Measurements from ENCODE around the gene ERLEC1.

ERLEC1 gene

GRCh38 chr2:53780056-53780455, 6.8 kb upstream of the ERLEC1 start:
- Histone ChIP-seq H3K27ac (ENCODE audit: poor library complexity, severe bottlenecking) (no peak overlapping the region), H3K27me3 (ENCODE audit: insufficient read depth, poor library complexity, severe bottlenecking) (no peaks in the 10 kb centered on the region), H3K9me3 (ENCODE audit: severe bottlenecking) (no peaks in the 10 kb centered on the region), H3K4me3 (ENCODE audit: severe bottlenecking) (no peak overlapping the region), H3K36me3 (ENCODE audit: low read depth) (peaks cover 26% of the 10 kb centered on the region), H3K4me1 (ENCODE audit: insufficient read depth, poor library complexity, severe bottlenecking) (peaks cover 9% of the 10 kb centered on the region)
- ATAC-seq (ENCODE audit: low read depth) (no peak), DNase-seq (ENCODE audit: low spot score) (no peak)
- TF ChIP-seq CTCF (IDR thresholded peaks at IDR 0.05; ENCODE audit: poor library complexity, severe bottlenecking), result no peak

GRCh38 chr2:53782676-53783075, 4.2 kb upstream of the ERLEC1 start:
- Histone ChIP-seq H3K4me1 (ENCODE audit: insufficient read depth, poor library complexity, severe bottlenecking) (peaks cover 15% of the 10 kb centered on the region), H3K27ac (ENCODE audit: poor library complexity, severe bottlenecking) (no peak overlapping the region), H3K9me3 (ENCODE audit: severe bottlenecking) (no peaks in the 10 kb centered on the region), H3K4me3 (ENCODE audit: severe bottlenecking) (no peak overlapping the region), H3K27me3 (ENCODE audit: insufficient read depth, poor library complexity, severe bottlenecking) (no peaks in the 10 kb centered on the region), H3K36me3 (ENCODE audit: low read depth) (peaks cover 19% of the 10 kb centered on the region)
- no peak for DNase-seq (ENCODE audit: low spot score)
- no peak for ATAC-seq (ENCODE audit: low read depth)
- TF ChIP-seq CTCF (IDR thresholded peaks at IDR 0.05; ENCODE audit: poor library complexity, severe bottlenecking), result no peak

- Histone ChIP-seq H3K4me3 (ENCODE audit: severe bottlenecking) (no peak overlapping the region), H3K4me1 (ENCODE audit: insufficient read depth, poor library complexity, severe bottlenecking) (peaks cover 15% of the 10 kb centered on the region), H3K27ac (ENCODE audit: poor library complexity, severe bottlenecking) (no peak overlapping the region), H3K36me3 (ENCODE audit: low read depth) (peaks cover 12% of the 10 kb centered on the region), H3K27me3 (ENCODE audit: insufficient read depth, poor library complexity, severe bottlenecking) (no peaks in the 10 kb centered on the region), H3K9me3 (ENCODE audit: severe bottlenecking) (no peaks in the 10 kb centered on the region)
- DNase-seq (ENCODE audit: low spot score) (no peak), ATAC-seq (ENCODE audit: low read depth) (no peak)
- TF ChIP-seq CTCF (IDR thresholded peaks at IDR 0.05; ENCODE audit: poor library complexity, severe bottlenecking), result no peak
Measured at GRCh38 chr2:53784436-53784835, 2.4 kb upstream of the ERLEC1 start.

GRCh38 chr2:53785366-53785765, 1.5 kb upstream of the ERLEC1 start:
- no peak for TF ChIP-seq CTCF (IDR thresholded peaks at IDR 0.05; ENCODE audit: poor library complexity, severe bottlenecking)
- DNase-seq (ENCODE audit: low spot score) (no peak), ATAC-seq (ENCODE audit: low read depth) (no peak)
- no peak overlapping the region for H3K27ac ChIP-seq (ENCODE audit: poor library complexity, severe bottlenecking)
- no peaks in the 10 kb centered on the region for H3K9me3 ChIP-seq (ENCODE audit: severe bottlenecking)
- no peaks in the 10 kb centered on the region for H3K27me3 ChIP-seq (ENCODE audit: insufficient read depth, poor library complexity, severe bottlenecking)
- peak overlapping the region; percentile 78 for H3K4me3 ChIP-seq (ENCODE audit: severe bottlenecking)
- H3K36me3 ChIP-seq (ENCODE audit: low read depth), result peaks cover 6% of the 10 kb centered on the region; the same call in 1 of the 2 replicates
- peaks cover 15% of the 10 kb centered on the region for H3K4me1 ChIP-seq (ENCODE audit: insufficient read depth, poor library complexity, severe bottlenecking)

- H3K9me3 ChIP-seq (ENCODE audit: severe bottlenecking), result no peaks in the 10 kb centered on the region
- peaks cover 15% of the 10 kb centered on the region for H3K4me1 ChIP-seq (ENCODE audit: insufficient read depth, poor library complexity, severe bottlenecking)
- ATAC-seq (ENCODE audit: low read depth), result peak; percentile 39
- no peak for TF ChIP-seq CTCF (IDR thresholded peaks at IDR 0.05; ENCODE audit: poor library complexity, severe bottlenecking)
- H3K27me3 ChIP-seq (ENCODE audit: insufficient read depth, poor library complexity, severe bottlenecking), result no peaks in the 10 kb centered on the region
- no peaks in the 10 kb centered on the region for H3K36me3 ChIP-seq (ENCODE audit: low read depth)
- H3K4me3 ChIP-seq (ENCODE audit: severe bottlenecking), result peak overlapping the region; percentile 78
- no peak for DNase-seq (ENCODE audit: low spot score)
- H3K27ac ChIP-seq (ENCODE audit: poor library complexity, severe bottlenecking), result peak overlapping the region; percentile 55
Measured at GRCh38 chr2:53786352-53786704, 516 bp upstream of the ERLEC1 start.

Data from RWPE2 (cell line).